Karpas-422 (cell line): Measurements from ENCODE around the gene TMEM150B. TPM values are rescaled to one million over a fixed set of nuclear protein-coding genes. Genes with fewer than 3 reads are reported as not detected.
A peak's percentile ranks its signal among the peaks of the same experiment; 100 is the strongest.

Experiments
- DNase-seq: peaks from one replicate; pipeline ENCODE4 v3.0.0-alpha.2; 2015
- H2AFZ ChIP-seq: fragments of 200-600 bp; sonication (generic); 2 replicates; pipeline ENCODE4 v1.6.1; 2014; ENCODE audit warnings: antibody characterized with exemption, low read length, mixed read lengths
- H3K27ac ChIP-seq: fragments of 200-600 bp; sonication (generic); 2 replicates; pipeline ENCODE4 v1.5.1; 2014; ENCODE audit warnings: mild to moderate bottlenecking, low read length, moderate library complexity
- H3K27me3 ChIP-seq: fragments of 200-600 bp; sonication (generic); 2 replicates; pipeline ENCODE4 v1.6.1; 2014; ENCODE audit warnings: low read length, mixed read lengths
- H3K36me3 ChIP-seq: fragments of 200-600 bp; sonication (generic); 2 replicates; pipeline ENCODE4 v1.6.1; 2014; ENCODE audit warnings: low read length, mixed read lengths; ENCODE audit not compliant: insufficient read depth
- H3K4me1 ChIP-seq: fragments of 200-600 bp; sonication (generic); 2 replicates; pipeline ENCODE4 v1.6.1; 2014; ENCODE audit warnings: mild to moderate bottlenecking, low read length, mixed read lengths
- H3K4me2 ChIP-seq: fragments of 200-600 bp; sonication (generic); 2 replicates; pipeline ENCODE4 v1.6.1; 2014; ENCODE audit warnings: low read length, low read depth, mild to moderate bottlenecking; ENCODE audit not compliant: poor library complexity, severe bottlenecking
- H3K4me3 ChIP-seq: fragments of 200-600 bp; sonication (generic); 2 replicates; pipeline ENCODE4 v1.5.1; 2014; ENCODE audit warnings: mild to moderate bottlenecking, antibody characterized with exemption, low read length, mixed read lengths
- H3K79me2 ChIP-seq: fragments of 200-600 bp; sonication (generic); 2 replicates; pipeline ENCODE4 v1.6.1; 2014; ENCODE audit warnings: mild to moderate bottlenecking, low read length, mixed read lengths
- H3K9ac ChIP-seq: fragments of 200-600 bp; sonication (generic); 2 replicates; pipeline ENCODE4 v1.6.0; 2014; ENCODE audit warnings: low read length
- H3K9me2 ChIP-seq: fragments of 200-600 bp; sonication (generic), shearing (Covaris generic); replicated peaks from 2 replicates; pipeline ENCODE4 v1.6.0; 2014; ENCODE audit warnings: mild to moderate bottlenecking, low read length, moderate library complexity; ENCODE audit not compliant: insufficient read depth
- H3K9me3 ChIP-seq: fragments of 300-700, 200-600 bp; sonication (generic); 2 replicates; pipeline ENCODE4 v1.6.1; 2014; ENCODE audit warnings: low read length, mixed read lengths
- H4K20me1 ChIP-seq: fragments of 200-600 bp; sonication (generic); 2 replicates; pipeline ENCODE4 v1.6.1; 2014; ENCODE audit warnings: mild to moderate bottlenecking, antibody characterized with exemption, low read length, low read depth; ENCODE audit not compliant: insufficient read depth
- total RNA-seq: library from RNA; depleted of rRNA; stranded (reverse); fragments of >200 nt; shearing (Covaris generic); gene quantifications from 2 replicates; pipeline ENCODE4 v1.2.3, GENCODE V29; 2014; ENCODE audit warnings: low replicate concordance

The TMEM150B gene
- total RNA-seq, 1 experiment from 2014 or later = not detected

GRCh38 chr19:55316646-55317045 is 8.5 kb downstream of the TMEM150B start:
- H3K79me2 ChIP-seq = no peaks in the 10 kb centered on the region
- no peak overlapping the region for H3K4me2 ChIP-seq
- no peaks in the 10 kb centered on the region for H3K4me1 ChIP-seq
- H4K20me1 ChIP-seq = no peaks in the 10 kb centered on the region
- no peaks in the 10 kb centered on the region for H3K36me3 ChIP-seq
- no peak overlapping the region for H3K9ac ChIP-seq
- H2AFZ ChIP-seq = no peak overlapping the region
- H3K4me3 ChIP-seq = no peak overlapping the region
- H3K9me2 ChIP-seq = no peaks in the 10 kb centered on the region
- no peak overlapping the region for H3K27ac ChIP-seq
- H3K27me3 ChIP-seq = no peaks in the 10 kb centered on the region
- DNase-seq = no peak
- H3K9me3 ChIP-seq = no peaks in the 10 kb centered on the region

GRCh38 chr19:55315956-55316525 is 9.1 kb downstream of the TMEM150B start:
- Histone ChIP-seq H4K20me1 (no peaks in the 10 kb centered on the region), H3K36me3 (no peaks in the 10 kb centered on the region), H2AFZ (no peak overlapping the region), H3K9ac (no peak overlapping the region), H3K9me2 (no peaks in the 10 kb centered on the region), H3K9me3 (no peaks in the 10 kb centered on the region), H3K27me3 (no peaks in the 10 kb centered on the region), H3K4me3 (no peak overlapping the region), H3K27ac (no peak overlapping the region), H3K4me1 (peaks cover 4% of the 10 kb centered on the region), H3K79me2 (no peaks in the 10 kb centered on the region), H3K4me2 (no peak overlapping the region)
- DNase-seq = no peak

DNA sequence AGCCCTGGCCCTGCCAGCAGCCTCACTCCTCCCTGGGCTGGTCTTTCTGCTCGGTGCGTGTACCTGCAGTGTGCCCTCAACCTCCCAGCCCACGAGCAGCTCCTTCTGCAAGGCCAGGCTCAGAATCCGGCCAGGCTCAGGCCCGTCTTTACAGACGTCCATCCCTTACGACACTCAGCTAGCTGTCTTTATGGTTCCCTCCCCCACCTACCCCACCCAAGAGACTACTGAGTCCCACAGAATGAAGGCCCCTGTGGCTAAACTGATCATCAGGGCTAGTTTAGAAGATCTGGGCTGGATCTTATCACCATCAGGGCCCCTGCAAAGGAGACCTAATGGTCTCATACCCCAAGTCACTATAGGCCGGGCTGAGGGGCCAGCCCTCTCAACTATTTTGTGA is 10.7 kb downstream of the TMEM150B start:
- Histone ChIP-seq H3K4me1 (peaks cover 20% of the 10 kb centered on the region), H3K9ac (no peak overlapping the region), H3K9me2 (no peaks in the 10 kb centered on the region), H3K27me3 (no peaks in the 10 kb centered on the region), H3K36me3 (no peaks in the 10 kb centered on the region), H3K4me2 (no peak overlapping the region), H4K20me1 (no peaks in the 10 kb centered on the region), H3K9me3 (no peaks in the 10 kb centered on the region), H3K27ac (no peak overlapping the region), H3K4me3 (no peak overlapping the region), H3K79me2 (no peaks in the 10 kb centered on the region), H2AFZ (no peak overlapping the region)
- no peak for DNase-seq

GRCh38 chr19:55312621-55313512 is 12.3 kb downstream of the TMEM150B start:
- Histone ChIP-seq H3K9ac (no peak overlapping the region), H3K79me2 (no peaks in the 10 kb centered on the region), H3K27ac (no peak overlapping the region)

GRCh38 chr19:55311797-55312196 is 13.3 kb downstream of the TMEM150B start:
- H3K9ac ChIP-seq = no peak overlapping the region
- no peaks in the 10 kb centered on the region for H4K20me1 ChIP-seq
- no peak for DNase-seq
- H3K4me3 ChIP-seq = no peak overlapping the region
- no peak overlapping the region for H3K27ac ChIP-seq
- no peaks in the 10 kb centered on the region for H3K27me3 ChIP-seq
- no peaks in the 10 kb centered on the region for H3K79me2 ChIP-seq
- no peak overlapping the region for H3K4me2 ChIP-seq
- H3K9me3 ChIP-seq = no peaks in the 10 kb centered on the region
- H2AFZ ChIP-seq = no peak overlapping the region
- no peaks in the 10 kb centered on the region; the same call in 1 of the 2 replicates for H3K36me3 ChIP-seq
- peaks cover 32% of the 10 kb centered on the region for H3K4me1 ChIP-seq
- H3K9me2 ChIP-seq = no peaks in the 10 kb centered on the region

More at GRCh38 chr19:55312621-55313512, 12.3 kb downstream of the TMEM150B start:
- no peaks in the 10 kb centered on the region; the same call in 1 of the 2 replicates for H3K36me3 ChIP-seq
- no peaks in the 10 kb centered on the region for H3K9me3 ChIP-seq
- no peaks in the 10 kb centered on the region for H3K27me3 ChIP-seq
- H2AFZ ChIP-seq = no peak overlapping the region
- DNase-seq = no peak
- no peak overlapping the region for H3K4me2 ChIP-seq
- no peaks in the 10 kb centered on the region for H3K9me2 ChIP-seq
- no peaks in the 10 kb centered on the region for H4K20me1 ChIP-seq
- H3K4me1 ChIP-seq = peaks cover 32% of the 10 kb centered on the region
- H3K4me3 ChIP-seq = no peak overlapping the region

DNA sequence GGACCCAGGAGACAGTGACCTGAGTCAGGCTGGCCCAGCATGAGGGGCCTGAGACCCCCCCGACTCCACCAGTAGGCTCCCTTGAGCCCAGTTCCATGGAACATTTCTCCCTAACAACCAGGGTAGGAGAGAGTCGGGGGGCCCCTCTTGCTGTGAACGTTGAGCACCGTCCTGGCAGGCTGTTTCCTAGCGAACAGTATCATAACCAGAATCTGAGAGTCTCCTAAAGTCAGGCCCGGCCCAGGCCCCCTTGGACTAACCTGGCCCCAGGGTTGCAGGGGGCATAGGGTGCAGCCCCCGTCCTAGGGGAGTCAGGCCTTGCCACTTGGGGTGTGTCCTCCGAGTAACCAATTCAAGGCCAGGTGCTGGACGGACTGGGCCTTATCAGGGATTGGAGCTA is 13.7 kb downstream of the TMEM150B start:
- Histone ChIP-seq H2AFZ (no peak overlapping the region), H3K4me1 (peaks cover 32% of the 10 kb centered on the region), H3K9ac (no peak overlapping the region), H3K79me2 (no peaks in the 10 kb centered on the region), H3K9me2 (no peaks in the 10 kb centered on the region), H3K9me3 (no peaks in the 10 kb centered on the region), H3K36me3 (no peaks in the 10 kb centered on the region; the same call in 1 of the 2 replicates), H3K27ac (no peak overlapping the region), H4K20me1 (no peaks in the 10 kb centered on the region), H3K27me3 (no peaks in the 10 kb centered on the region), H3K4me3 (no peak overlapping the region), H3K4me2 (no peak overlapping the region)
- DNase-seq = no peak

DNA sequence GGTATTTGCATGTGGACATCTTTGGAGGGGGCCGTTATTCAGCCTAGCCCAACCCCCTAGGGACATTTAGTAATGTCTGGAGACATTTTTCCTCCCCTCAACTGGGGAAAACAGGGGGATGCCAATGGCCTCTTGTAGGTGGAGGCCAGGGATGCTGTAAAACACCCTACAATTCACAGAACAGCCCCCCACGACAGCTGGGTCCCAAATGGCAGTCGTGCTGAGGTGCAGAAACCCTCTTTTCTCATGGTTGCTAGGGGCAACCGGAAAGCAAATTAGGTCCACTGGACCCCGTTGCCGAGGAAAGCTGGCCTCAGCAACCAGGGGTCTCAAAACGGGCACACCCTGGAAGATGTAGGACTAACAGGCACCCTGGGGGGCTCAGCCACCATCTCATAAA is 14.6 kb downstream of the TMEM150B start:
- peak overlapping the region; percentile 56 for H3K4me2 ChIP-seq
- H3K36me3 ChIP-seq = no peaks in the 10 kb centered on the region; the same call in 1 of the 2 replicates
- H3K79me2 ChIP-seq = no peaks in the 10 kb centered on the region
- no peaks in the 10 kb centered on the region for H3K27me3 ChIP-seq
- H3K4me3 ChIP-seq = peak overlapping the region; percentile 1; the same call in 1 of the 2 replicates
- 0 out of 2 replicates have a peak overlapping the region, but pooled peaks have one; percentile 22 for H2AFZ ChIP-seq
- H3K27ac ChIP-seq = peak overlapping the region; percentile 11; the same call in 1 of the 2 replicates
- peaks cover 32% of the 10 kb centered on the region for H3K4me1 ChIP-seq
- H3K9me3 ChIP-seq = no peaks in the 10 kb centered on the region
- peak; percentile 65 for DNase-seq
- H3K9ac ChIP-seq = peak overlapping the region; percentile 43
- H3K9me2 ChIP-seq = no peaks in the 10 kb centered on the region
- no peaks in the 10 kb centered on the region for H4K20me1 ChIP-seq

GRCh38 chr19:55309448-55309847 is 15.7 kb downstream of the TMEM150B start:
- Histone ChIP-seq H3K4me2 (no peak overlapping the region), H3K9me2 (no peaks in the 10 kb centered on the region), H3K9ac (no peak overlapping the region), H3K27me3 (no peaks in the 10 kb centered on the region), H3K36me3 (no peaks in the 10 kb centered on the region; the same call in 1 of the 2 replicates), H3K9me3 (no peaks in the 10 kb centered on the region), H2AFZ (no peak overlapping the region), H3K4me3 (no peak overlapping the region), H3K4me1 (peaks cover 32% of the 10 kb centered on the region), H3K27ac (no peak overlapping the region), H3K79me2 (no peaks in the 10 kb centered on the region), H4K20me1 (no peaks in the 10 kb centered on the region)
- DNase-seq = no peak
